GM10266 (cell line): ENCODE results near the gene IL12RB2.
"Not testable (repeated sequence)": the region's sequence is repeated elsewhere in the genome, so short reads cannot be mapped to it uniquely, and the experiment has no call there.

Experiments
- DNase-seq: peaks from one replicate; pipeline ENCODE4 v3.0.0; 2012; ENCODE audit errors: extremely low spot score
- TF ChIP-seq, protein P1 (sequence below): IDR thresholded peaks from 2 replicates; pipeline ENCODE4 v1.5.1; 2012; ENCODE audit warnings: mild to moderate bottlenecking, low read depth; ENCODE audit not compliant: control insufficient read depth, insufficient read depth; ENCODE audit errors: missing control alignments

Gene IL12RB2

DNA sequence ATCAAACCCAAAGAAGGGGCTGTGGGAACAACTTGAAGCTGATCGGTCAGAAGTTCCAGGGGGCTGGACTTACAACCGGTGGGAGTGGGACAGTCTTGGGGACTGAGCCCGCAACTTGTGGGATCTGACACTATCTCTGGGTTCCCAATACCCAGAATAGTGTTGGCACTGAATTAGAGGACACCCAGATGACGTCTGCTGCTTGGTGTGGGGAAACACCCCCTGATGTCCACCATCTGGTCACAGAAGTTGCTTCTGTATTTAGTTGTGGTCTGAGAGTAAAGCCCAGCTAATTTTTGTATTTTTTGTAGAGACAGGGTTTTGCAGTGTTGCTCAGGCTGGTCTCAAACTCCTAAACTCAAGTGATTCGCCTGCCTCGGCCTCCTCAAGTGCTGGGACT, 93.8 kb downstream of the IL12RB2 start:
- no peak for DNase-seq
- TF ChIP-seq, protein P1, sequence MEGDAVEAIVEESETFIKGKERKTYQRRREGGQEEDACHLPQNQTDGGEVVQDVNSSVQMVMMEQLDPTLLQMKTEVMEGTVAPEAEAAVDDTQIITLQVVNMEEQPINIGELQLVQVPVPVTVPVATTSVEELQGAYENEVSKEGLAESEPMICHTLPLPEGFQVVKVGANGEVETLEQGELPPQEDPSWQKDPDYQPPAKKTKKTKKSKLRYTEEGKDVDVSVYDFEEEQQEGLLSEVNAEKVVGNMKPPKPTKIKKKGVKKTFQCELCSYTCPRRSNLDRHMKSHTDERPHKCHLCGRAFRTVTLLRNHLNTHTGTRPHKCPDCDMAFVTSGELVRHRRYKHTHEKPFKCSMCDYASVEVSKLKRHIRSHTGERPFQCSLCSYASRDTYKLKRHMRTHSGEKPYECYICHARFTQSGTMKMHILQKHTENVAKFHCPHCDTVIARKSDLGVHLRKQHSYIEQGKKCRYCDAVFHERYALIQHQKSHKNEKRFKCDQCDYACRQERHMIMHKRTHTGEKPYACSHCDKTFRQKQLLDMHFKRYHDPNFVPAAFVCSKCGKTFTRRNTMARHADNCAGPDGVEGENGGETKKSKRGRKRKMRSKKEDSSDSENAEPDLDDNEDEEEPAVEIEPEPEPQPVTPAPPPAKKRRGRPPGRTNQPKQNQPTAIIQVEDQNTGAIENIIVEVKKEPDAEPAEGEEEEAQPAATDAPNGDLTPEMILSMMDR = no peak

DNA sequence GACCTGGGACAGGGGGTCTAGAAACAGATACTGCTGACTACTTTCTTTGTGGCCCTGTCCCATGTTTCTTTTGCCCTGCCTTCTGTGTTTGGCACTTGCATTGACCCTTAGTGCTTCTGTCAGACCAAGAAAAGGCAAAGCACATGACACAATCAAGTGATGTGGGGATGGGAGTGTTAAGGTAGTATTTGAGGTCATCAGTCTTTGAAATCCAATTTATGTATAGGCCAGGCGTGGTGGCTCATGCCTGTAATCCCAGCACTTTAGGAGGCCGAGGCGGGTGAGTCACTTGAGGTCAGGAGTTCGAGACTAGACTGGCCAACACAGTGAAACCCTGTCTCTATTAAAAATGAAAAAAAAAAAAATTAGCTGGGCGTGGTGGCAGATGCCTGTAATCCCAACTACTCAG, 96.5 kb downstream of the IL12RB2 start:
- DNase-seq = no peak
- TF ChIP-seq, protein P1 = no peak

DNA sequence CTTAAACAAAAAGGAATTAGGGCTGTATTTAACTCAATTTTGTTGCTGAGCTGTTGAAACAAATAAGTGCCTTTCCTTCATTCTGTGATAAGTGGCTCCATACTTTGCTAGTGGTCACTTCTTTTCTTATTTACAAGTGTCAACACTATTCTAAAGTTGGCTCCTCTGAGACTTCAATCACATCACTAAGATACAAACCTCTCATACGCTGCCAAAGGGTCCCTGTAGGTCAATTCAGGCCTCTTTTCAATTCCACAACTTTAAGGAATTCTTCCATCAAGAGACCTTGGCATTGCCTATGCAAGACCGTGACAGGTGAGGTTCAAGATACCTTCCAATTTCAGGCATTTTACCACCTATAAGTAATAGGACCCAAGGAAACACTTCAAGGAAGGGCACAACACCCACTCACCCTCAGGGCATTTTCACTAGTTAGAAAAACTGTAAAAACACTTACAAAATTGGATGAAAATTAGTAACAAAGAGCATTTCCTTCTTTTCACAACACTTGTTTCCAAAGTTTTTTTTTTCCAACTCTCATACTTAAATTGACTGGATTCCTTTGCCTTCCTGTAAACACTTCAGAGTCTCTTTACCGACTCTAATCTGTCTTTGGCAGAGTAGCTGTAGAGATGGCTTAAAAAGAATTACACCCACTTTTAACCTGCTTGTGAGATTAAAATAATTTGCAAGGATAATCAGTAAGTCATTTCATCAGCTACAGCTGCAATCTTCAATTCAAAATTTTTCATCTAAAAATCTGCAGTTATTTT, 98.0 kb downstream of the IL12RB2 start:
- TF ChIP-seq, protein P1 = no peak
- DNase-seq = no peak

DNA sequence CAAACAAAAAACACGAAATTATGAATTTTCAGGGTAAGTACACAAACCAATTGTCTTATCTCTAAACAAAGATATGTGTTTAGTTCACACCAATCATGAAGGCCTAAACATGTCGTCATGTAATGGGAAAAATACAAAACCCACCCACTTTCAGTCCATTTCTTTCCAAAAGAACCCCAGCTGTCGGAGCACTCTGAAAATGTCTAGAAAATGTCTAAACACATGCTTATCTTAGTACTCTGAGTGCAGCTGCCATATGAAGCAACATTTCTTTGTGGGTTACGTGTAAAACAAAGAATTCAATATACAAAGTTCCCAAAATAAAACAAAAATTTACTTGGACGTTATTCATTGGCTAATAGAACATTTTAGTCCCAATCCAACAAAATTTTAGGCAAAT, 99.8 kb downstream of the IL12RB2 start:
- TF ChIP-seq, protein P1 = no peak
- no peak for DNase-seq

DNA sequence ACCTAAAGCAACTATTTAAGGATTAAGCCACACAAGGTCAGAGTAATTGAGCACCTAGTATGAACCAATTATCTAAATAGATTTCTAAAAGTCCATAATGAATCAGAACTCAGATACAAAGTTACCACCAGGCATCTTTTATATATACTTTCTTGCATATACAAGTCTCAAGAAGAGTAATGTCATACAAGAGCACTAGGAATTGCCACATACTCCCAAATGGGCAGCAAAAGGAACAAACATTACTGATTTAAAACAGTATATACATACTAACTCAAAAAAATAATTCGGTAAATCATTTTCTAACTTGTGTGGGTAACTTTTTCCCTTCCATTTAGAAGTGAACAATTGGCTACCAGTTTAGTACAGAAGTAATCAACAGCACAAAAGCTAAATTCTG, 100.5 kb downstream of the IL12RB2 start:
- TF ChIP-seq, protein P1 = no peak
- DNase-seq = no peak

DNA sequence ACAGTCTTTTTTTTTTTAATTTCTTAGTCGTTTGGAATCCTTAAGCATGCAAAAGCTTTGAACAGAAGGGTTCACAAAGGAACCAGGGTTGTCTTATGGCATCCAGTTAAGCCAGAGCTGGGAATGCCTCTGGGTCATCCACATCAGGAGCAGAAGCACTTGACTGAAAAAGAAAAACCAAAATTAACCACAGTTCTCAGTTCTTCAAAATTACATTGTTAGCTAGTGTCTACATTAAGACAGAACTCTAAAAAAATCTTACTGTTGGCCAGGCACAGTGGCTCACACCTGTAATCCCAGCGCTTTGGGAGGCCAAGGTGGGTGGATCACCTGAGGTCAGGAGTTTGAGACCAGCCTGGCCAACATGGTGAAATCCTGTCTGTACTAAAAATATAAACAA, 105.4 kb downstream of the IL12RB2 start:
- not testable (repeated sequence) for DNase-seq

DNA sequence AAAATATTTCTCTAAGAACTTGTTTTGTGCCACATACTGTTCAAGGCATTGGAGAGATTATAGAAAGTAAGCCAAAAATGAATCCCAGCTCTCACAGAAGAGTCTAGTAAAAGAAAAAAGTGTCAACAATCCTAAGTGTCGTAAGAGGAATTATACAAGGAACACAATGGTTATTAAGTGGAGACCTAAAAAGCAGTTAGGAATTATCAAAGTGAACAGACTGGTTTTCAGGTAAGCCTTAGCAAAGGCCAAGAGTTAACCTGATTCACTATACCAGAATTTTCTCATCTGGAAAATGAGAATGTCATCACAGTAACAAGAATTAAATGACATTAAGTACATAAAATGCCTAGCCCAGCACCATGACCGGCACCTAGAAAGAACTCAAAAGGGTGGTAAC, 106.9 kb downstream of the IL12RB2 start:
- no peak for DNase-seq
- TF ChIP-seq, protein P1 = no peak

DNA sequence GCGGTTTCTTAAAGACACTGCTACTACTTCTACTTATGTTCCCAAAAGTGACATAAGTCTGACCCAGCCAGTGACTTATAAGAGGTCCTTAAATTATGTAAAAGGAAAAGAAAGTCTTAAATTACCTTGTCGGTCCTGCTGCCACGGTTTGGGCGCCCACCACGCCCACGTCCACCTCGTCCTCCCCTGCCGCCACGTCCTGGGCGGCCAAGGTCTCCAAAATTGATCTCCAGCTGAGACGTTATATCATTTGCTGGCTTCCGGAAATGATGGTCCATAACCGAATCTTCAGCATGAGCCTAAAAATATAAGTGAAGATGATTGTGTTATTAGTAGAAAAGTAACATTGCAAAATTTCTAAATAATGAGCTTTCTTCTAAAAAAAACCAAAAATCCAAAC, 107.4 kb downstream of the IL12RB2 start:
- TF ChIP-seq, protein P1 = no peak
- DNase-seq = no peak

DNA sequence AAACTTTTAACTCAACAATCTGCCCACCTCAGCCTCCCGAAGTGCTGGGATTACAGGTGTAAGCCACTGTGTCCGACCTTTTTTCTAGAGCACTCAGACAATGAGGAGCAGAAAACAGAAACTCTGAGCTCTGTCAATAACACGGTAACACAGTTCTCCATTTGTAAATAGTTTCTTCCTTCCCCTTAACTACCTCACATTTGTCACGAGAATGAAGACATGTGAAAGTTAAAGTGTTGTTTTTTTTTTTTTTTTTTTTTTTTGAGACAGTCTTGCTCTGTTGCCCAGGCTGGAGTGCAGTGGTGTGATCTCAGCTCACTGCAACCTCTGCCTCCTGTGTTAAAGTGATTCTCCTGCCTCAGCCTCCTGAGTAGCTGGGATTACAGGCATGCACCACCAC, 110.1 kb downstream of the IL12RB2 start:
- not testable (repeated sequence) for DNase-seq
